Body of pancreas (tissue), 4 donors: Measurements from ENCODE around the gene UNC13C.

Source experiments
- CTCF ChIP-seq, 7 experiments: fragments of 450-650 bp in 4 of 7; fragments of 200-600 bp in 3 of 7; sonication (generic) in 3 of 7; IDR thresholded peaks; one replicate each; pipeline ENCODE4 v1.5.1; 2016 to 2019; ENCODE audit warnings: antibody characterized with exemption in 7 of 7
- POLR2A ChIP-seq, 3 donors: fragments of 450-650 bp; IDR thresholded peaks; one replicate each; pipeline ENCODE4 v1.6.1; 2016; ENCODE audit warnings: antibody characterized with exemption in 3 of 3, mild to moderate bottlenecking in 2 of 3

- TF ChIP-seq POLR2A (IDR thresholded peaks at IDR 0.05) (no peak), CTCF (IDR thresholded peaks at IDR 0.05) (no peak)
These were observed 334.3 kb downstream of the UNC13C start for GRCh38 chr15:54312528-54312927.
